Activated T-cell treated with anti-CD3 and anti-CD28 coated beads for 48 hours (primary cell): Measurements from ENCODE around the gene ALDH9A1.
"Not testable (repeated sequence)": the region's sequence is repeated elsewhere in the genome, so short reads cannot be mapped to it uniquely, and the experiment has no call there.

Experiments used
- DNase-seq: peaks from one replicate; pipeline ENCODE4 v3.0.0-alpha.2; 2020; ENCODE audit warnings: low read depth

Gene ALDH9A1

GRCh38 chr1:165686971-165687433 is 11.4 kb downstream of the ALDH9A1 start:
- no peak for DNase-seq

DNA sequence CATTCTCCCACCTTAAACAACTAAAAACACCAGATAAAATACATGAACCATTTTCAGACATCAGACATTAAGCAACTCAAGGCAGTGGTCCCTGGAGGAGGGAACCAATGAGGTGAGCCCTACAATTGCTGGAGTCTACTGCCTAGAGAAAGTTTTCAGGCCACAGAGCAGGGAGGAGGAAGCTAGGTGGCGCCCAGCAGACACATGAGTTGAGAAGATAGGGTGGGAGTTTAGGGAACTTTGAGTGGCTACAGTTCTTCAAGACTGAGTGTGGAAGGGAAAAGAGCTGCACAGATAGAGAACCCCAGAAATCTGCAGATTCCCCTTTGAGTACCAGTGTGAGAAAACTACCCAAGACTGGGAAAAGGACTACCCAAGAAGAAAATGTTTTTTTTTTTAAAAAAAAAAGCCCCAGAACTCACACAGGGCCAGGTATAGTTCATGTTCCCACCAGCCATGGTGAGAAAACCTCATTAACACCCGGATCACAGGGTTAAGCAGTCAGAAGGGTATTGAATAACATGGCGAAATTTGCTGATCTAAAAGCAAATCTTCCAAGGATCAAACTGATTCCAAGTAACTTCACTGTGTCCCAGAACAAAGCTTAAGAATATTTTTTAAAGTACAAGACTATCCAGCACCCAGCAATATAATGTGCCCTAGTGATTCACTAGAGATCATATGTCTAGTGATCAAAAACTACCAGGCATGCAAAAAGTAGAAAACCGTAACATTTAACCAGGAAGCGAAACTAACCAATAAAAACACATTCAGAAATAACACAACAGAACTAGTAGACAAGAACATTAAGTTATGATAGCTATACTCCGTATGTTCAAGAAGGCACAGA is 12.0 kb downstream of the ALDH9A1 start:
- no peak for DNase-seq

- DNase-seq = no peak
Measured at GRCh38 chr1:165683848-165684485, 14.4 kb downstream of the ALDH9A1 start.

GRCh38 chr1:165680773-165681172 is 17.6 kb downstream of the ALDH9A1 start:
- DNase-seq = not testable (repeated sequence)

DNA sequence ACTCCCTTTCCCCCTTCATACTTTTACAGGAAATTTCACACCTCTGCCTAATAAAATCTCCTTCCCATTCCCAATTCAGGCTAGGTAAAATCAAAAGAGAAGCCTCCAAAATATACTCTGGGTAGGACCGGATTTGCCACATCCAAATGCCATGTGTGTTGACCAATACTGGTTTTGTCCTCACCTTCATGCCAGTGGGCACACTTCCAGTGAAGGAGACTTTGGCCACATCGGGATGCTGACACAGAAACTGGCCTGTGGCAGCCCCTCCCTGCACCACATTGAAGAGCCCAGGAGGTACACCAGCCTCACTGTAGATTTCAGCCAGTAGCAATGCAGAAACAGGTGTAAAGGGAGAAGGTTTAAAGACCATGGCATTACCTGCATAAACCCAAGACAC is 18.1 kb downstream of the ALDH9A1 start:
- DNase-seq = no peak

- DNase-seq = no peak
Measured at GRCh38 chr1:165679282-165680036, 18.9 kb downstream of the ALDH9A1 start.

- DNase-seq = no peak
Measured at GRCh38 chr1:165678509-165678908, 19.9 kb downstream of the ALDH9A1 start.

DNA sequence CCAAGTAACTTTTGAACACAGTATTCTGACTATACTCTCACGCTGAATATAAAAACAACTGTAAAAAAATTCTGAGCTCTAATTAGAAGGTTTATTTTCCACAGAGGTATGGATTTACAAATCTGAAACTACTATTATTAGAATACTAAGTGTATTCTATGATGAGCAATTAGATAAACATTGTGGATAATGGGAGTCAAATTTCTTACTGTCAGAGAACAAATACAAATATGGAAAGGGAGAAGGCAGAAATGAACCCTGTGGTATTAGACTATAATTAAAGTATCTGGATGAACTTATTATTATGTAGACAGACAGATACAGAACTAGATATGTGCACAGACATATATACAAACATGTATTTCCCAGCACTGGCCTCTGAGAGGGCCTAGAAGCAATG is 22.6 kb downstream of the ALDH9A1 start:
- DNase-seq = no peak

- DNase-seq = no peak
Measured at GRCh38 chr1:165674599-165674998, 23.8 kb downstream of the ALDH9A1 start.

- DNase-seq = no peak
Measured at GRCh38 chr1:165671526-165671925, 26.8 kb downstream of the ALDH9A1 start.

GRCh38 chr1:165668184-165668583 is 30.2 kb downstream of the ALDH9A1 start:
- DNase-seq = no peak

DNA sequence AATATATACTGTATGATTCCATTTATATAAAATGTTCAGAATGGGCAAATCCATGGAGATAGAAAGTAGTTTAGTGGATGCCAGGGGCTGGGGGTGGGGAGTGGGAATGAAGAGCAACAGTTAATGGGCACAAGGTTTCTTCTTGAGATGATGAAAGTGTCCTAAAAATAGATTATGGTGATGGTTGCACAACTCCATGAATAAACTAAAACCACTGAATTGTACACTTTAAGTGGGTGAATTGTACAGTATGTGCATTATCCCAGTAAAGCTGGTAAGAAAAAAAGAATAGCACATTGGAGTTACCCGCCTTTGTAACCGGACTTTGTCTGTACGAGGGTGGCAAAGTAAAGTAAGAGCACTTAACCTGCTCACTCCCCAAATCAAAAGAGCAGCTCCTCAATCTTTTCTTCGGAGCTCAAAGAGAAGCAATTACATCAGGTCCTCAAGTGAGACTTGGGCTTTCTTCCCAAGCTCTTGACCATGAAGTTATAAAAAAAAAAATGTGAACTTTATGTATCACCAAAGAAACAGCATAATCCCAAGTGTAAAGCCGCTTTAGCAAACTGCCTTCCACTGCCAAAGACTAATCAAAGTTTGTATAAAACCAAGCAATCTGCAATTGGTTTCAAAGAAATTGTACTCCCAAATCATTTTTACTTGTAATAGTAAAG is 32.1 kb downstream of the ALDH9A1 start:
- DNase-seq = no peak

DNA sequence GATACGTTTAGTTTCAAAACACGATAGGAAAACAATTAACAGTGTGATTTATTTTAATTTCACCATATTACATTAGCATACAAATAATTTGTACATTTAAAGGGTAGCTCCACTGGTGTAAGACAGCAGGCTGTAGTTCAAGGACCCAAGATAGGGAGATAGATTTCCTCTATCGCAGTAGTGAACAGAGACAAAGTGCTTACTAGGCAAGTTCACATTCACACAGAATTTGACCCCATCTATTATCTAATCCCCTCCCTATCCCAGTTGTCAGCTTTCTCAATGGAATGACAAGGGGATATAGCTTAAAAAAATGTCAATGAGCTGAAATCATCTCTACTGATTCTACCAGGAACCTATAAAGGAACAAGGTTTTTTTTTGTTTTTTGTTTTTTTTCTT is 36.2 kb downstream of the ALDH9A1 start:
- DNase-seq = no peak

GRCh38 chr1:165661703-165662102 is 36.7 kb downstream of the ALDH9A1 start:
- no peak for DNase-seq

DNA sequence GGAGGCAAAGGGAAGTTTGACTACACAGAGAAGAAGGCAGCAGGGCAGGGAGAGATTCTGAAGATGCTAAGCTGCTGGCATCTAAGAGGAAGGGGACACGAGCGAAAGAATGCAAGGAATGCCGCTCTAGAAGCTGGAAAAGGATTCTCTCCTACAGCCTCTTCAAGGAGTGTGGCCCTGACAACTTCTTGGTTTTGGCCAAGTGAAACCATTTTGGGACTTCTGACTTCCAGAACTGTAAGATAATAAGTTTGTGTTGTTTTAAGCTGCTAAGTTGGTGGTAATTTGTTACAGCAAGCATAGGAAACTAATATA is 38.8 kb downstream of the ALDH9A1 start:
- no peak for DNase-seq

- DNase-seq = not testable (repeated sequence)
Measured at GRCh38 chr1:165658766-165659580, 39.4 kb downstream of the ALDH9A1 start.

DNA sequence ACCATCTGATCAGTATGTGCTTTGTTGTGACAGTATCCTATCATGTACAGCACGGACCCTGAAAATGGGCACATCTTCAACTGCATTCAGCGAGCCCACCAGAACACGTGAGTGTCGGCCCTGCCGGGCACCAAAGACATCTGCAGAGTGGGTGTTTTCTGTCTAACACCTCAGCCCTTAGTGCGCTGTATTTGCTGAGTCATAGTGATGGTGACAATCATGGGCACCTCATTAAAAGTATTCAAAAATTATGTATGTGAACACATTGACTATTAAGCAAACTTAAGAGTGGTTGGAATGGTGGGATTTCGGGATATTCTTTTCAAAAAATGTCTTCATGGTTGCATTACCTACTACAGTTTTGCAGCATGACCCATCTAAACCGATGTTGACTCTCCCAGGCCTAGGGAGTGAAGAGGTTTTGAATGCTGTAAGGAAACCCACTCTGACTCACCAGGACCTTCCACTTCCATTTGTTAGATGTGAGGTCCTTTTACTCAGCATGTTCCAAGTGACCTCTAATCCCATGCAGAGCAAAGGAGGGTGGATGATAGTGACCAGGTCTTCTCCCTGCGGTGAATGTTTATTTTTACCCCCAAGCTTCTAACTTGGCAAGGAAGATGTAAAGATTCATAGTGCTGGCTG is 47.3 kb downstream of the ALDH9A1 start:
- no peak for DNase-seq

GRCh38 chr1:165648919-165649572 is 49.3 kb downstream of the ALDH9A1 start:
- DNase-seq = no peak

DNA sequence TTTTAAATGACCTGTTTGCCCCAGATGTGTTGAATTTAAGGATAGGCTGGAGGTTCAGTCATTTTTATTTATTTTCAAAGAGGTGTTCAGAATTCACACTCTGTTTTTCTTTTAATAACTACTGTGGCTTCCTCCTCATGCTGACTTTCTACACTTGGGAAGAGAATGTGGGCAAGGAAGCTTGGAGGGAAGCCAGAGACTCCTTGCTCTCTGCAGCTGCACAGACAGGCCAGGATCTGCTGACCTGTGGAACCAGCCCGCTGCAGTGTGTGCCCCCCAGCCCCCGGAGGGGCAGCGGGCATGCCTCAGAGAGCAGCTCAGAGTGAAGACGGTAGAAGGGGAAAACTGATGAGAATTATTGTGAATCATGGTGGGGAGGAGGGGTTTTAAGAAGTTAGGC is 50.4 kb downstream of the ALDH9A1 start:
- DNase-seq = no peak

DNA sequence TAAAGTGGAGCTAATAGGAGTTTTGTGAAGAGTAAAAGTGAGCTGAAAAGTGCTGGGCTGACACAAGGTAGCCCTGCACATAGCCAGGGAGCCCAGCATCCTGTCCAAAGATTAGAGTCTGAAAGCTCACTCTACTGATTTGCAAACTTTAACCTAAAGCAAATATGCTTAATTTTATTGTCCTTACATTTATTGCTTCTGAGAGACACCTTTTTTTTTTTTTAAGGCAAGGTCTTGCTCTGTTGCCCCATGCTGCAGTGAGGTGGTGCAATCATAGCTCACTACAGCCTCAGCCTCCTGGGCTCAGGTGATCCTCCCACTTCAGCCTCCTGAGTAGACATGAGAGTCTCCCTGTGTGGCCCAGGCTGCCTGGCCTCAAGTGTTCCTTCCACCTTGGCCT is 50.8 kb downstream of the ALDH9A1 start:
- no peak for DNase-seq
